GM18519 (cell line): Measurements from ENCODE around the gene MALRD1.

Experiments
- ATAC-seq: cut with Tn5 transposase; IDR thresholded peaks from one replicate; pipeline ENCODE4 v1.9.1; 2021; ENCODE audit warnings: mild to moderate bottlenecking, moderate library complexity; ENCODE audit not compliant: unreplicated experiment, low FRiP score

Gene MALRD1

GRCh38 chr10:19329475-19329874 lies 280.9 kb downstream of the MALRD1 start:
- no peak for ATAC-seq

- ATAC-seq: no peak
Observed at GRCh38 chr10:19332304-19332703, 283.7 kb downstream of the MALRD1 start.

- ATAC-seq: no peak
Observed at GRCh38 chr10:19333631-19334030, 285.0 kb downstream of the MALRD1 start.

- ATAC-seq: no peak
Observed at GRCh38 chr10:19347621-19348020, 299.0 kb downstream of the MALRD1 start.

GRCh38 chr10:19367176-19367575 lies 318.6 kb downstream of the MALRD1 start:
- ATAC-seq: no peak

- no peak for ATAC-seq
Observed at GRCh38 chr10:19373988-19374387, 325.4 kb downstream of the MALRD1 start.

GRCh38 chr10:19385846-19386450 lies 337.3 kb downstream of the MALRD1 start:
- ATAC-seq: no peak

- ATAC-seq: no peak
Observed at GRCh38 chr10:19408924-19409323, 360.3 kb downstream of the MALRD1 start.

GRCh38 chr10:19411119-19411518 lies 362.5 kb downstream of the MALRD1 start:
- no peak for ATAC-seq

GRCh38 chr10:19412531-19412930 lies 363.9 kb downstream of the MALRD1 start:
- ATAC-seq: no peak

GRCh38 chr10:19416164-19416563 lies 367.6 kb downstream of the MALRD1 start:
- no peak for ATAC-seq

GRCh38 chr10:19417740-19418139 lies 369.1 kb downstream of the MALRD1 start:
- no peak for ATAC-seq

GRCh38 chr10:19421674-19422073 lies 373.1 kb downstream of the MALRD1 start:
- no peak for ATAC-seq

- no peak for ATAC-seq
Observed at GRCh38 chr10:19426034-19426433, 377.4 kb downstream of the MALRD1 start.

- no peak for ATAC-seq
Observed at GRCh38 chr10:19431622-19432351, 383.2 kb downstream of the MALRD1 start.

- no peak for ATAC-seq
Observed at GRCh38 chr10:19449860-19450259, 401.3 kb downstream of the MALRD1 start.

GRCh38 chr10:19451356-19451755 lies 402.8 kb downstream of the MALRD1 start:
- ATAC-seq: no peak

GRCh38 chr10:19451937-19452336 lies 403.3 kb downstream of the MALRD1 start:
- no peak for ATAC-seq

GRCh38 chr10:19453967-19454366 lies 405.4 kb downstream of the MALRD1 start:
- no peak for ATAC-seq

GRCh38 chr10:19461588-19461987 lies 413.0 kb downstream of the MALRD1 start:
- no peak for ATAC-seq

- no peak for ATAC-seq
Observed at GRCh38 chr10:19466709-19467108, 418.1 kb downstream of the MALRD1 start.

- ATAC-seq: no peak
Observed at GRCh38 chr10:19468413-19468812, 419.8 kb downstream of the MALRD1 start.
